NCI-H2107 (cell line): ENCODE data around the gene SAMD14.
"Not testable (repeated sequence)": the region's sequence is repeated elsewhere in the genome, so short reads cannot be mapped to it uniquely, and the experiment has no call there.

Experiments
- DNase-seq: peaks from one replicate; lab custom pipeline; 2025; lab: John Stamatoyannopoulos, UW

SAMD14 gene

DNA sequence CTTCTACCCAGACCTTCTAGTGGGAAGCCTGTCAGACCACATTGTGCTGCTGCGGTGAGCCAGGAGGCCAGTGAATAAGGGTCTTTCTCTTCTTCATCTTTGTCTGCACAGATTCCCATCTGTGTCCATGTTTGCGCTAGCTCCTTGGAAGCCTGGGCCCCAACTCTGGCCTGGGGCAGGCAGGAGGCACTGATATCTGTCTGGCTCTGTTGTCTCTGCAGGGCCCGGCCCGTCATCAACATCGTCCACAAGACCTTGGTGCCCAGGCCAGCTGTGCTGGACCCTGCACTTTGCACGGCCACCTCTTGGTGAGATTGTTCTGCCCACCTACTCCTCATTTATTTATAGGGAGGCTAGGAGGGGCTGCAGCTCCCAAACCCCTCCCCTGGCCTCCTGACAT lies 55.7 kb downstream of the SAMD14 start:
- DNase-seq: no peak

- no peak for DNase-seq
Measured at GRCh38 chr17:50072925-50073324, 57.0 kb downstream of the SAMD14 start.

- no peak for DNase-seq
Measured at GRCh38 chr17:50072130-50072529, 57.8 kb downstream of the SAMD14 start.

- DNase-seq: no peak
Measured at GRCh38 chr17:50071692-50072091, 58.3 kb downstream of the SAMD14 start.

GRCh38 chr17:50070908-50071680 lies 58.9 kb downstream of the SAMD14 start:
- DNase-seq: no peak

GRCh38 chr17:50067996-50068395 lies 62.0 kb downstream of the SAMD14 start:
- DNase-seq: no peak

GRCh38 chr17:50066995-50067394 lies 63.0 kb downstream of the SAMD14 start:
- DNase-seq: no peak

DNA sequence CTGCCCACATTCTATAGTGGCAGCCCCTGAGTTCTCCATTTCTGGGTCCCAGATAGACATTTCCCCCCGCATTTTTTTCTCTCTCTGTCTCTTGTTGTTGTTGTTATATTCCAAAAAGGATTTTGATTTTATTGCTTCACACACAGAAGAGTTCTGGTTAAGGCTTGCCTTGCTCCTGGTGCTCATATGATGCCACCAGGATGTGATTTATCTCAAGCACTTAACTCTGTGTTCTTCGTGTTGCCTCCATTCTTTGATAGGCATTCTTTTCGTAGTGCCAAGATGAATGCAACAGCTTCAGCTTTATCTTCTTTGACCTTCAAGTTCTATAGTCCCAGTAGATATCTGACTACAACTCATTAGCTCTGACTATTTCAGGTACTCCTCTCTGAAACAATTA lies 64.9 kb downstream of the SAMD14 start:
- no peak for DNase-seq

DNA sequence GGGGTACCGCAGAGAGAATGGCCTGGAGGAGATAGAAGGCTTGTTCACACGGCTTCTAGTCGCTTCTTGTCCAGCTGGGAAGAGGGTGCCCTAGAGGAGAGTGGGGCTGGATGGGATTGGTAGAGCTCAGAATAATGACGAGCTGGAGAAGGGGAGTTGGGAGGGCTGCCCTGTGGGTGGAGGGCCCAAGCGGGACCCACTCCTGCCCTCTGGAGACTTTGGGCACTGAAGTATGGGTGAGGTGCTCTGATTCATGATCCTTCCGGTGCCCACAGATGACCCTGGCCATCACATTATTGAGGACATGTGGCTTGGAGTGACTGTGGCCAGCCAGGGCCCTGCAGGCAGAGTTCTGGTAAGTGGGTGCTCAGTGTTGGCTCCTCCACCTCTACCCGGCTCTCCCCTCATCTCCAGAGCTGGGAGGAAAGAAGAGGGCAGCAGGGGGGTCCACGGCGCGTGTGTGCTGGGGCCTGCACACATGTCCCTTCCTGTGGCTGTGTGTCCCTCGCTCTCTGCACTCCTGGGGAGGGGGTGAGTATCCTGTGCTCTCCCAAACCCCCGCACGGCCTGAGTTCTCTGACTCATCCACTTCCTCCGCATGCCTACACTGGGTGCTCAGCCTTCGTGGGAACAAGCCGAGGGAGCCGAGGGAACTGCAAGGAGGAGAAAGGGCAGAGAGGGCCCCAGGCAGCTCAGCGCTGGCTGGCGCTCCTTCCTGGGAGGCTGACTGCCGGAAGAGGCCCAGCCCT lies 65.5 kb downstream of the SAMD14 start:
- no peak for DNase-seq

DNA sequence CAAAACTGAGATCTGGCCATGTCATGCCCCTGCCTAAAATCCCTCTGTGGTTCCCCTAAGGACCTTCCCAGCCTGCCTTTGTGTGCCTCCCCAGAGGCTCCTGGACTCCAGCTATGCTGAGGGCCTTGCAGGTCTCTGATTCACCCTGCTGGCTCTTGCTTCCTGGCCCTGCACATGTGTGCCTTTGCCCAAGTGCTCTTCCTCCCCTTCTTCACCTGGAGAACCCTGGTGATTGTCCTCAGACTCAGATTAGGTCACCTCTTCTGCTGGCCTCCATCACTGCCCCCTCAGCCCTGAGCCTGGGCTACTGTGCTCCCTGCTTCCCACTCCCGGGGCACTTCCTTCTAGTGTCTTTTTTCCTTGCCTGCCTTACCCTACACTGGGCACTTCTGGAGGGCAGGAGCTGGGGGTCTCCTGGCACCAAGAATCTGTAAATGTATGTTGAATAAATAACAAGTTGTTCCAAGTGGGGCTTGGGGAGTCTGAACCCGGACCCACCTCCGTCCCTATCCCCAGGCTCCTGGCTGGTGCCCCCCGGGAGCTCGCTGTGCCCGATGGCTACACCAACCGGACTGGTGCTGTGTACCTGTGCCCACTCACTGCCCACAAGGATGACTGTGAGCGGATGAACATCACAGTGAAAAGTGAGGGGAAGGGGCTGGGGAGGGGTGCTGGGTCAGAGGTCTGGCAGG lies 66.3 kb downstream of the SAMD14 start:
- DNase-seq: no peak

GRCh38 chr17:50062293-50063243 lies 67.4 kb downstream of the SAMD14 start:
- no peak for DNase-seq

GRCh38 chr17:50061713-50062045 lies 68.3 kb downstream of the SAMD14 start:
- not testable (repeated sequence) for DNase-seq

- DNase-seq: no peak
Measured at GRCh38 chr17:50060951-50061712, 68.8 kb downstream of the SAMD14 start.
